Hepatocyte (in vitro differentiated cells): ENCODE measurements around the gene ABCC3.

Source experiments
- CTCF ChIP-seq: fragments of 200-600 bp; sonication (generic); IDR thresholded peaks from 2 replicates; pipeline ENCODE4 v1.5.1; 2016; ENCODE audit warnings: antibody characterized with exemption, mild to moderate bottlenecking; ENCODE audit not compliant: poor library complexity
- EZH2 ChIP-seq: fragments of 200-600 bp; sonication (generic); IDR thresholded peaks from 2 replicates; pipeline ENCODE4 v1.6.1; 2016; ENCODE audit warnings: antibody characterized with exemption, mild to moderate bottlenecking, borderline replicate concordance
- EZH2phosphoT487 ChIP-seq: fragments of 200-600 bp; sonication (generic); IDR thresholded peaks from one replicate; pipeline ENCODE4 v1.6.1; 2018; ENCODE audit warnings: antibody characterized with exemption, mild to moderate bottlenecking, low read depth, moderate library complexity; ENCODE audit not compliant: unreplicated experiment, severe bottlenecking

- TF ChIP-seq CTCF (no peak), EZH2phosphoT487 (no peak), EZH2 (no peak)
Measured at GRCh38 chr17:50684612-50685333, 50.1 kb downstream of the ABCC3 start.
